DND-41 (cell line): ENCODE data around the gene RARB.

Experiments used
- ATAC-seq: fragments of 200-7000 bp; cut with Tn5 transposase; 3 replicates; pipeline ENCODE4 v1.9.1; 2021; ENCODE audit warnings: low read depth; ENCODE audit not compliant: insufficient read depth
- DNase-seq: peaks from one replicate; pipeline ENCODE4 v3.0.0-alpha.2; 2020
- H2AFZ ChIP-seq: 2 replicates; pipeline ENCODE4 v1.6.0; 2012; ENCODE audit warnings: low read depth, low read length
- H3K27ac ChIP-seq: 2 replicates; pipeline ENCODE4 v1.5.1; 2012; ENCODE audit warnings: low read length, inconsistent platforms
- H3K27me3 ChIP-seq: fragments of 200-600 bp; sonication (generic); 2 replicates; pipeline ENCODE4 v1.6.0; 2012; ENCODE audit warnings: low read length, mild to moderate bottlenecking, inconsistent platforms; ENCODE audit not compliant: insufficient read depth, poor library complexity
- H3K36me3 ChIP-seq: 2 replicates; pipeline ENCODE4 v1.5.1; 2012; ENCODE audit warnings: low read length, inconsistent platforms; ENCODE audit not compliant: insufficient read depth
- H3K4me1 ChIP-seq: 2 replicates; pipeline ENCODE4 v1.5.1; 2012; ENCODE audit warnings: mild to moderate bottlenecking, low read length; ENCODE audit not compliant: insufficient read depth
- H3K4me2 ChIP-seq: 2 replicates; pipeline ENCODE4 v1.6.0; 2012; ENCODE audit warnings: mild to moderate bottlenecking, moderate library complexity, low read length, inconsistent platforms; ENCODE audit not compliant: insufficient read depth
- H3K4me3 ChIP-seq, 2 experiments: fragments of 200-600 bp in 1 of 2; shearing (Covaris generic) in 1 of 2; 2 replicates each; pipeline ENCODE4 v1.5.1; 2012 to 2016; ENCODE audit warnings: inconsistent platforms in 2 of 2, low read length in 2 of 2, mild to moderate bottlenecking in 2 of 2, low read depth in 1 of 2, moderate library complexity in 1 of 2
- H3K79me2 ChIP-seq: 2 replicates; pipeline ENCODE4 v1.6.0; 2012; ENCODE audit warnings: low read length, inconsistent platforms; ENCODE audit not compliant: insufficient read depth
- H3K9ac ChIP-seq: 2 replicates; pipeline ENCODE4 v1.6.0; 2012; ENCODE audit warnings: low read depth, mild to moderate bottlenecking, inconsistent platforms, low read length, moderate library complexity
- H3K9me3 ChIP-seq: 2 replicates; pipeline ENCODE4 v1.5.1; 2012; ENCODE audit warnings: low read length, moderate library complexity, mild to moderate bottlenecking, inconsistent platforms; ENCODE audit not compliant: insufficient read depth, severe bottlenecking
- H4K20me1 ChIP-seq: 2 replicates; pipeline ENCODE4 v1.6.0; 2012; ENCODE audit warnings: low read length; ENCODE audit not compliant: insufficient read depth
- EZH2 ChIP-seq: IDR thresholded peaks from 3 replicates; pipeline ENCODE4 v1.6.1; 2012; ENCODE audit warnings: borderline replicate concordance, low read depth, mild to moderate bottlenecking, moderate library complexity, low read length, inconsistent platforms; ENCODE audit not compliant: severe bottlenecking
- TF ChIP-seq, protein P1 (sequence below): IDR thresholded peaks from 2 replicates; pipeline ENCODE4 v1.5.1; 2012; ENCODE audit warnings: borderline replicate concordance, low read length, moderate library complexity, mild to moderate bottlenecking; ENCODE audit not compliant: poor library complexity, severe bottlenecking; ENCODE audit errors: extremely low read depth

RARB gene

DNA sequence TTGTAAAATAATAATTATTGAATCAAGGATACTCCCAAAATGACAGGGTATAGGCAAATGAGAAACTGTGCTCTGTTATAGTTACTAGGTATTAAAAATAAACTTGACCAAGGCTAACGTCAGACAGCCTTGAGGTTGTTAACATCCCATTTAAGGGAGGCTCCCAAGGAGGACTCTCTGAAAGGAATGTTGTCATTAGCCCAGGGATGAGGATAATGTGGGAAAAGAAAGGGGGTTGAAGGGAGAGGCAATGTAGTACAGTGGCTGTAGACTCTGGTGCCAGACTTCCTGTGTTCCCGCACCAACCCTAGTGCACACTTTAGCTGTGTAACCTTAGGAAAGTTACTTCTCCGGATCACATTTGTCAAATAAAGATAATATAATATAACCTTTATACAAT, 47.0 kb upstream of the RARB start:
- no peak overlapping the region for H2AFZ ChIP-seq
- no peak for TF ChIP-seq EZH2
- TF ChIP-seq, protein P1, sequence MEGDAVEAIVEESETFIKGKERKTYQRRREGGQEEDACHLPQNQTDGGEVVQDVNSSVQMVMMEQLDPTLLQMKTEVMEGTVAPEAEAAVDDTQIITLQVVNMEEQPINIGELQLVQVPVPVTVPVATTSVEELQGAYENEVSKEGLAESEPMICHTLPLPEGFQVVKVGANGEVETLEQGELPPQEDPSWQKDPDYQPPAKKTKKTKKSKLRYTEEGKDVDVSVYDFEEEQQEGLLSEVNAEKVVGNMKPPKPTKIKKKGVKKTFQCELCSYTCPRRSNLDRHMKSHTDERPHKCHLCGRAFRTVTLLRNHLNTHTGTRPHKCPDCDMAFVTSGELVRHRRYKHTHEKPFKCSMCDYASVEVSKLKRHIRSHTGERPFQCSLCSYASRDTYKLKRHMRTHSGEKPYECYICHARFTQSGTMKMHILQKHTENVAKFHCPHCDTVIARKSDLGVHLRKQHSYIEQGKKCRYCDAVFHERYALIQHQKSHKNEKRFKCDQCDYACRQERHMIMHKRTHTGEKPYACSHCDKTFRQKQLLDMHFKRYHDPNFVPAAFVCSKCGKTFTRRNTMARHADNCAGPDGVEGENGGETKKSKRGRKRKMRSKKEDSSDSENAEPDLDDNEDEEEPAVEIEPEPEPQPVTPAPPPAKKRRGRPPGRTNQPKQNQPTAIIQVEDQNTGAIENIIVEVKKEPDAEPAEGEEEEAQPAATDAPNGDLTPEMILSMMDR: no peak
- DNase-seq (no peak), ATAC-seq (no peak)
- no peak overlapping the region for H3K4me2 ChIP-seq
- H3K4me1 ChIP-seq: no peaks in the 10 kb centered on the region
- H3K9ac ChIP-seq: no peak overlapping the region
- no peaks in the 10 kb centered on the region for H3K79me2 ChIP-seq
- no peak overlapping the region for H3K27ac ChIP-seq
- no peaks in the 10 kb centered on the region for H4K20me1 ChIP-seq
- H3K27me3 ChIP-seq: no peaks in the 10 kb centered on the region
- H3K4me3 ChIP-seq: no peak overlapping the region
- no peaks in the 10 kb centered on the region for H3K9me3 ChIP-seq
- no peaks in the 10 kb centered on the region for H3K36me3 ChIP-seq

DNA sequence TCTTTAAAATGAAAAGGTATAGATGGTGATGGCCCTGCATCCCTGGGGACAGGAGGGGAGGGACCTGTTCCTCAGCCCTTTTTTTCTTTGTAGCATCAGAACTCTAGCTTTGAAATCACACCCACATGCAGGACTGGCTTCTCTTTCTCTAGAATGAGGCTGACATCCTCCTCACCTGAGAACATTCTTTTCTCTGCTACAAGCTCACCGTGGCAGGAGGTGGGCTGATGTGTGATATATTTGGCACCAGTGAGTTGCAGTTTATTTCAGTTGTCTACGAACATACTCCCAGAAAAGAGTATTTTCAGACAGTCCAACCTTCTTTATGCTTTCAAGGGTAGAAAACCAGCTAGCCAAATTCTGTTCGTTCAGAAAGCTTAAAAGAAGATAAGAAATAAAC, 43.6 kb upstream of the RARB start:
- ATAC-seq: no peak
- H3K4me3 ChIP-seq: no peak overlapping the region
- no peaks in the 10 kb centered on the region for H4K20me1 ChIP-seq
- DNase-seq: no peak
- H3K27ac ChIP-seq: no peak overlapping the region
- H3K9me3 ChIP-seq: no peaks in the 10 kb centered on the region
- no peaks in the 10 kb centered on the region for H3K27me3 ChIP-seq
- no peaks in the 10 kb centered on the region for H3K36me3 ChIP-seq
- H3K4me1 ChIP-seq: no peaks in the 10 kb centered on the region
- TF ChIP-seq, protein P1: no peak
- no peak for TF ChIP-seq EZH2
- H2AFZ ChIP-seq: no peak overlapping the region
- no peaks in the 10 kb centered on the region for H3K79me2 ChIP-seq
- no peak overlapping the region for H3K9ac ChIP-seq
- no peak overlapping the region for H3K4me2 ChIP-seq

DNA sequence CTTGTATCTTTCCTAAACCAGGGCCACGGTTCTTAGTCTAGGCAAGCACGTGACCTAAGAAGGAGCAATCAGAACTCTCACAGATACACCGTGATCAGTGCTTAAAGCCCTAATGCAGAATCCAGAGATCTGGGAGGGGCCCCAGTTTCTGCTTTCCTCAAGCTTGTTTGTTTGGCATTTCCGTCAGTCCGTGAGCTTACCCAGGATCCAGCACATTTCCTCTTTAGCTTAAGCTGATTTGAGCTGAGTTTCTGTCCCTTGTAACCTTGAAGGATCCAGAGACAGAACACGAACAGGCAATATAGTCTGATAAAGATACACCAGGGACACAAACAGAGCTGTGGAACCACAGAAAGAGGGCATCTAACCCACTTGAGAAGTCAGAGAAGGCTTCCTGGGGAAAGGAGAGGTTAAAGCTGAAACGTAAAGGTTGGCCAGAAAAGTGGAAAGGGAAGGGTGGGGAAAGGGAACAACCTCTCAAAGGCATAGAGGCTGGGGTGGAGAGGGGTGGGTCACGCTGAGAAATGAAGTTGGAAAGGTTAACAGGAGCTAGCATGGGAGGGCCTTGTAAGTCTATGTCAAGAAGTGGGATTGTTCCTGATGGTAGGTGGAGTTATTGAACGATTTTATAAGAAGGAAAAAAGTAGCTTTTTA, 42.1 kb upstream of the RARB start:
- H3K9me3 ChIP-seq: no peaks in the 10 kb centered on the region
- H3K79me2 ChIP-seq: no peaks in the 10 kb centered on the region
- no peak overlapping the region for H3K4me3 ChIP-seq
- no peaks in the 10 kb centered on the region for H3K27me3 ChIP-seq
- no peak overlapping the region for H3K4me2 ChIP-seq
- DNase-seq: no peak
- TF ChIP-seq, protein P1: no peak
- TF ChIP-seq EZH2: no peak
- H3K4me1 ChIP-seq: no peaks in the 10 kb centered on the region
- no peaks in the 10 kb centered on the region for H4K20me1 ChIP-seq
- H2AFZ ChIP-seq: no peak overlapping the region
- no peak overlapping the region for H3K9ac ChIP-seq
- H3K36me3 ChIP-seq: no peaks in the 10 kb centered on the region
- no peak overlapping the region for H3K27ac ChIP-seq
- no peak for ATAC-seq
